ENCODE measurements around the gene CCDC187.
"Not testable (repeated sequence)": the region's sequence is repeated elsewhere in the genome, so short reads cannot be mapped to it uniquely, and the experiment has no call there.

The CCDC187 gene

GRCh38 chr9:136303825-136304416 is at the start of gene CCDC187:
Gene CCDC187, minus strand, starts transcription at chr9:136304094. Its CDS starts 264 bp downstream, at chr9:136303830.
- no peak for DNase-seq (ENCODE audit: low read depth)

DNA sequence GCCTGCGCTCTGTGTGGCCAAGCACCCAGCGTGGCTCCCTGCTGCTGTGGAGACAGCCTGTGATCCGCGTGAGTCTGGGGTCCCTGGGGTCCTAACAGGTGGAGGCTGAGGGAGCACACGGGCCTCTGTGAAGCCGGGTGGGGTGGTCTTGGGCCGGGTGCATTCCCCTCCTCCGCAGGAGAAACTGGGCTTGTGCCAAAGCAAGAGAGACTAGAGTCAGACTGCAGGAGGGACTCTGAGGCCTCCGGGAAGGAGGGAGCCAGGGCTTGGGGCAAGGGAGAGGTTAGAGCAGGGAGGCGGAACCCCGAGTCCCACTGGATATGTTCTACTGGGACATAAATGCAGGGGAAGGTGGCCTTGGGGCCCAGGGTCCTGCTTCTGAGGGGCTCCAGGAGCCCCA is 49.2 kb upstream of the CCDC187 start:
- no peak for DNase-seq (ENCODE audit: low read depth)

DNA sequence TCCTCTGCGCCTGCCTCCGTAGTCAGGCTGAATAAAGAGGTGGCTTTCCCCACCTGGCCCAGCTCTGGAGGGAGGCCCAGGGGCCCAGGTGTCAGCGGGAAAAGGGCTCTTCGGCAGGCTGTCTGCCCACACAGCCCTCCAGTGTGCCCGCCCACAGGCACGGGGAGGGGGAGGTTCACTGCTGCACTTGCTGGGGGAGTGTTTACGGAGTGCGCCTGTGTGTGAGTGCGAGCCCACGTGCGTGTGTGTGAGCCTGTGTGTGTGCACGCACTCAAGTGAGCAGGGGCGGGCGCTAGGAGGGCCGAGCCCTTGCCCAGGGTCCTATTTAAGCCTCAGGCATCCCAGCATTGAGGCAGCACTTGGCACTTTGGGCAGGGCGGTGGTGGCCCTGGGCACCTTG is 48.8 kb upstream of the CCDC187 start:
- no peak for DNase-seq (ENCODE audit: low read depth)

DNA sequence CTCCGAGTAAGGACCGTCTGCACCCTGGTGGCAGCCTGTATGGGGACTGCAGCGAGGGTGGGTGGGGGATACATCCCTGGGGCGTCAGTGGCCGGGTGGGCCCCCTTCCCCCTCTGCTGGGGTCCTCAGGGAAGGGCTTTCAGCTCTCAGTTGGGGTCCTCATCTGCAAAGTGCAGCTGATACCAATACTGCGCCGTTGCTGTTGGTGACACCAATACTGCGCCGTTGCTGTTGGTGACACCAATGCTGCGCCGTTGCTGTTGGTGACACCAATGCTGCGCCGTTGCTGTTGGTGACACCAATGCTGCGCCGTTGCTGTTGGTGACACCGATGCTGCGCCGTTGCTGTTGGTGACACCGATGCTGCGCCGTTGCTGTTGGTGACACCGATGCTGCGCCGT is 48.0 kb upstream of the CCDC187 start:
- DNase-seq (ENCODE audit: low read depth), result not testable (repeated sequence)

- no peak for DNase-seq (ENCODE audit: low read depth)
Observed at GRCh38 chr9:136351252-136351800, 47.4 kb upstream of the CCDC187 start.

DNA sequence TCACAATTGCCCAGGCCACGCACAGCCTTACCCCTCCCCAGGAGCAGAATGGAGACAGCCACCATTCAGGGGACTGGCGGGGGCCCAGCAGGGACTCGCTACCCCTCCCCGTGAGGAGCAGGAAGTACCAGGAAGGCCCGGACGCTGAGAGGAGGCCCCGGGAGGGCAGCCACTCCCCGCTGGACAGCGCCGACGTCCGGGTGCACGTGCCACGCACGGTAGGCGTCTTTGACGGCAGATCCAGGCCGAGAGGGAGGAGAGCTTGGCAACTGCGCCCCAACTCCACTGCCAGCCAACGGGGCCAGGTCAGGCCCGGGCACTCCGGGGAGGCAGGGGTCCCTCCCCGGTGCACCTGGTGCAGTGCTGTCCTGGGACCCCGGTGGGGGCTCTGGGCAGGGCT is 45.7 kb upstream of the CCDC187 start:
- no peak for DNase-seq (ENCODE audit: low read depth)

DNA sequence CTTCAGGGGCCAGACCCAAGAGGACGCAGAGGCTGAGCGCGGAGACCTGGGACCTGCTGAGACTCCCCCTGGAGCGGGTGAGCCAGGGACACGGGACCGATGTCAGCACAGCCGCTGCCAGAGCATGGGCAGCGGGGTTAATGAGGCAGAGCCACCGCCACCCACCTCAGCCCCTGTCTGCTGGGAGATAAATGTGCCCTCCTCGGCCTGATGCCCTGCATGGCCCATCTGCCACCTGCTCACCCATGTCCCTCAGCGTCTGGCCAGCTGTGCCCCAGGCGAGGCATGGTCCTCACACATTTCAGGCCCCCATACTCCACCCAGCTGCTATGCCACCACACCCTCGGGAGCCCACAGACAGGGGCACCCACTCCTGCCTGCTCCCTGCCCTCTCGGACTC is 44.8 kb upstream of the CCDC187 start:
- no peak for DNase-seq (ENCODE audit: low read depth)

DNA sequence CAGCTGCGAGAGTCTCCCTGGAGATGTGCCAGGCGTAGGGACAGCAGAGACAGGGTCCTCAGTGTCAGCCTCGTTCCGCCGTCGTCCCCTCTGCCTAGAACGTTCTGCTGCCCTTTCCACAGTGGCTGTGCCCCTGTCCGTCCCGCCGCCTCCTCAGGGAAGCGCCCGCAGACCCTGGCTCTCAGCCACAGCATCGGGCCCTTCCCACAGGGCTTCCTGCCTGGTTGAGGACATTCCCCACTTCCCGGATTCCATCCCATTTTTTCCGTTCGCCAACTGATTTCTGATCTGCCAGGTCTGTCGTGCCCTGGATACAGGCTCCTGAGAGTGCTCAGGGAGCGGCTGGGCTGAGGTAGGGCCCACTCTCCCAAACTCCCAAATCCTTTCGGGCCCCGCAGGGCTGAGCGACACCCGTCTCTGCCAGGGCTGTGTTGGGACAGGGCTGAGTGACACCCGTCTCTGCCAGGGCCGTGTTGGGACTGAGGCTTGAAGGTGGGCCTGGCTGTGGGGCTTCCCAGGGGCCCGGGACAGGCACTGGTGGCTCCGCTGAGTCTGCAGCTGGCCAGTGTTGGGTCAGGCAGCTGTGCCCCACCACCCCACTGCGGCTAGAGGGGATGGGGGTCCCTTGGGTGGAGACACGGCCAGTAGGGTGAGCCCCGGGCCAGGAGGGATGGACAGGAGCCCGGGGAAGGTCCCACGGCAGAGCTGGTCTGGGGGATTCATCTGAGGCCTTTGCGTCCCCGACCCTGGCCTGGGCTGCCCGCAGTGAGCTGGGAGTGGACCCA is 43.8 kb upstream of the CCDC187 start:
- DNase-seq (ENCODE audit: low read depth), result no peak

DNA sequence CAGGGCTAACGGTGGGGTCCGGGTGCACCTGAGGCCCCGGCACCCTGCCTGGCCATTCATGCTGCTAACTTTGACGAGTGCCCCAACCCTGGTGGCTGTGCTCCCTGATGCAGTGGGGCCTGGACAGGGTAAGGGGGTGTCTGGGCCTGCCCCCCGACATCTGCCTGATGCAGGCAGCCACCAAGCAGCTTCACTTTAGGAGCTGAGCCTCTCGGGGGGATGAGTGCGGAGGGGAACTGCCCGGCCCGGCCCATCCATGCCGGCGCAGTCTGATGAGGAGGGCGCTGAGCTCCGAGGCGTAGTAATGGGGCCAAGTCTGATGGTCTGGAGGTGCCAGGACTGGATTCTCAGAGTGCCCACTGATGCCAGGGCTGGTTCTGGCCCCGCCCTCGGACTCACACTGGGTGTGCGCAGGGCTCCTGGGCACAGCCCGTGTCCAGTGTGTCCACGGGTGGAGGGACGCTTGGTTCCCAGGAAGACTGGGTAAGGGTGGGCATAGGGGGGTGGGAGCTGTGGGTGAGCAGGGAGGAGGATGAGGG is 43.1 kb upstream of the CCDC187 start:
- DNase-seq (ENCODE audit: low read depth), result no peak

- DNase-seq (ENCODE audit: low read depth), result no peak
Observed at GRCh38 chr9:136346157-136346481, 42.2 kb upstream of the CCDC187 start.

- peak; percentile 82 for DNase-seq (ENCODE audit: low read depth)
Observed at GRCh38 chr9:136345281-136346156, 41.6 kb upstream of the CCDC187 start.

DNA sequence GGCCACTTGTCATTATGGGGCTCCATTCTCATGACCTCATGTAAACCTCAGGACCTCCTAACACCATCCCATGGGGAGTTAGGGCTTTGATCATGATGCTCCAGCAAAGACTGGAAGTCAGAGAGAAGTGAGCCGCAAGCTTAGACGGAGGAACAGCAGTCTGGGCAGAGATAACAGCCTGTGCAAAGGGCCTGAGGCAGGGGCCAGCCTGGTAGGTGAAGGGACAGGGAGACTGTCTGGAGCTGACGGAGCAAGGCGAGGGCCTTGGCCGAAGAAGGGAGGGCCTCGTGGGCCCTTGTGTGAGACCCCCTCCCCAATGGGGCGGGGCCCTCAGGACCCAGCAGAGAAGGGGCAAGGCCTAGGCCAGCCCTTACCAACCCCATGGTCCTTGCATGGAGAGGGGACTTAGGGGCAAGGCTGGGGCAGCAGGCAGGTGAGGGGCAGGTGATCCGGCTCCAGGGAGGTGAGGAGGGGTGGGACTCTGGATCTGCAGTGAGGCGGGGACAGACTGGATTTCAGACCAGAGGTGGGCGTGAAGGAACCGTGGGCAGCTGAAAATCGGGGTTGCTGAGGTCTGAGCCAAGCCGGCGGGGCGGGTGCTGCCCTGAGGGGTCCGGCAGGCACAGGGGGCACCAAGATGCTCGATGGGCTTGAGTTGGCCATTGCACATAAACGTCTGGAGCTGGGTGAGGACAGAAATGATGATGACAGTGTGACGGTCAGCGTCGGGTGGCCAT is 40.8 kb upstream of the CCDC187 start:
- DNase-seq (ENCODE audit: low read depth), result no peak

DNA sequence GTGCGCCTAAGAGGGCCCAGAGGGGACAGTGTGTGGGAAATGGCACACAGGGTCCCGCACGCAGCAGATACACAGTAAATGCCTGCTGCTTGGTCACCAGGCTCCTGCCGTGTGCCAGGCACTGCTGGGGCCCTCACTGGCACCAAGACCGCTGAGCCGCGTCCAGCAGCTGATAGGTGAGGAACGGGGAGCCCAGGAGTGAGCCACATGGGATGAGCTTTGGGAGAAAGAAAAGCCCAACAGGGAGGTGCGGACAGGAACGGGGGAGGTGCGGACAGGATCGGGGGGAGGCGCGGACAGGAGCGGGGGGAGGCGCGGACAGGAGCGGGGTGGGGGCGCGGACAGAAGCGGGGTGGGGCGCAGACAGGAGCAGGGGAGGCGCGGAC is 40.0 kb upstream of the CCDC187 start:
- DNase-seq (ENCODE audit: low read depth), result no peak

DNA sequence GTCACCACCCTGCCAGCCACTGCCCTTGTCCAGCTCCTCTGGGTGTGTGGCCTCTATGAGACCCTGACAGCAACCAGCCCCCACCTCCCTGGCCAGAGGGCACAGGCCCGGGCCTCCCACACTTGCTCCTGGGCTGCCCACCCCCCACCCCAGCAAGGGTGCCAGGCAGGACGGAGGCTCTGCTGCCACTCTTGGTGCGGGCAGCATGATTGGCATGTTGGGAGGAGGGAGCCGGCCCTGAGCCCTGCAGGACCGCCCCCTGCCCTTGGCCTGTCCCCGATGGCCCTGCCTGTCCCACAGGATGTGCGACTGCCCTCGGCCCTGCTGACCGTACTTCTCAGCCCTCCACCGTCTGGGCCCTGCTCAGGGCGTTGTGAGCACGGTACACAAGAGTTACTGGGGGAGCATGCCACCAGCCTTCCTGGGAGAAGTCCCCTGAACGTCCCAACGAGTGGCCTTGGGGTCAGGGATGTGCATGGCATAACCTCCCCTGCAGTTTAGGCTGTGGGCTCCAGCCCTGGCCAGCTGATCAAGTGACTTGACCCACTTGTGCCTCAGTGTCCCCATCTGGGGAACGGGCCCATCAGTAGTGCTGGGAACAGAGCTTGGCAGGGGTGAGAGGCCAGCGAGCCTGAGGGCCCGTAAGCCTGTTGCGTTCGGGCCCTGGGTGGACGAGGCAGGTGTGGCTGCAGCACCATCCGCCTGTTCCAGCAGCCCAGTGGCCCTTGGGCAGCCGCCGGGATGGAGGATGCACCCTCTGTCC is 39.4 kb upstream of the CCDC187 start:
- no peak for DNase-seq (ENCODE audit: low read depth)

- peak; percentile 58 for DNase-seq (ENCODE audit: low read depth)
Observed at GRCh38 chr9:136342181-136343120, 38.6 kb upstream of the CCDC187 start.

DNA sequence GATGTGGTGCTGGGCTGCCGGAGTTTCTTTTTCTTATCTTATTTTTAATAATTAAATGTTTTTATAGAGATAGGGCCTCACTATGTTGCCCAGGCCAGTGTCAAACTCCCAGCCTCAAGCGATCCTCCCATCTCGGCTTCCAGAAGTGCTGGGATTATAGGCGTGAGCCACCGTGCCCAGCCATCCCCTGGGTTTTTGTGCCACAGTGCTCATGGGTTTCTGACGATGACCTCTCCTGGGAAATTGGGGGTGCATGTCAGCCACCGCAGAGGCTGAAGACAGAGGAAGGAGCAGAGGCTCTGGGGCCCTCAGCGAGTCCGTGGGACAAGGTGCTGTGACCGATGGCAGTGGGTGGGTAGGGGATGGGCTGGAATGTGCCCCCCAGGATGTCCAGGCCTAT is 37.9 kb upstream of the CCDC187 start:
- no peak for DNase-seq (ENCODE audit: low read depth)

- no peak for DNase-seq (ENCODE audit: low read depth)
Observed at GRCh38 chr9:136341042-136341655, 37.3 kb upstream of the CCDC187 start.

DNA sequence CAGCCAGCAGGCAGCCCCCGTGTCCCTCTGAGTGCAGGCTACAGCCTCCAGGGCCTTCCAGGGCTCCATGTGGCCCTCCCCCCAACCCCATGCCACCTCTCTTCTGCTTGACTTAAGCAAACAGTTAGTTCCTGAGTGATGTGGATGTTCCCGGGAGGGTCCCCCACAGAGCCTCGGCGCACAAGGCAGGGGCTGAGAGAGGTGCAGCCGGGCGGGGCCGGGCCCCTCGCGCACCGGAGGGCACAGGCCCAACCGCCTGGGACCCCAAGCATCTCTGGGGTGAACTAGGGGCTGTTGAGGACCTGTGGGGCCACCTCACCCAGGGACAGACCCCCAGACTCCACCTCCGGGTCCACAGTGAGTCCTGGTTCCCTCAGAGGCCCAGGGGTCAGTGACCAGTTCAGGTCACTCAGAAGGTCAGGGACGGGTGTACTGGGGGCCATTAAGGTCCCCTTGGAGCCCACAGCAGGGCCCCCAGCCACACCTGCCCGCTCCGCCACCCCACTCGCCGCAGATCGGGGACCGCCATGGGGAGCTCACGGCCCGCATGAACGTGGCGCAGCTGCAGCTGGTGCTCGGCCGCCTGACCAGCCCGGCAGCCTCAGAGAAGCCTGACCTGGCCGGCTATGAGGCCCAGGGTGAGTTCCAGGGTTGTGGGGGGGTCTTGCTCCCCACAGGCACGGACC is 36.6 kb upstream of the CCDC187 start:
- DNase-seq (ENCODE audit: low read depth), result no peak

GRCh38 chr9:136339958-136340310 is 36.0 kb upstream of the CCDC187 start:
- no peak for DNase-seq (ENCODE audit: low read depth)

Data from ELR (cell line).